MCF 10A (cell line): Measurements from ENCODE around the gene GCSAML. TPM values are rescaled to one million over a fixed set of nuclear protein-coding genes. Genes with fewer than 3 reads are reported as not detected.

ENCODE experiments used
- BruUV-seq: library from RNA; stranded (reverse); fragments of 400-500 nt; replicated peaks from 2 replicates; lab custom pipeline; 2021; lab: Mats Ljungman, UMichigan
- CTCF ChIA-PET: fragments of 300-600 bp; sonication (Branson Sonifier 250); formaldehyde crosslinking; extraction: SDS; loops from one replicate; lab custom pipeline; 2021; ENCODE audit warnings: antibody characterized with exemption, inconsistent platforms; lab: Yijun Ruan, JAX
- POLR2A ChIA-PET: fragments of 300-600, 350-650 bp; sonication (Branson Sonifier 250); formaldehyde crosslinking; extraction: SDS; loops from one replicate; lab custom pipeline; 2020; ENCODE audit warnings: antibody characterized with exemption, inconsistent platforms; lab: Yijun Ruan, JAX
- DNase-seq: peaks from one replicate; pipeline ENCODE4 v3.0.0-alpha.2; 2018; ENCODE audit not compliant: unreplicated experiment
- H3K27ac Mint-ChIP-seq: one replicate; pipeline ENCODE4 v1.8.0; 2022; ENCODE audit warnings: mild to moderate bottlenecking, low read depth, mixed read lengths; ENCODE audit not compliant: unreplicated experiment
- H3K27me3 Mint-ChIP-seq: one replicate; pipeline ENCODE4 v1.8.0; 2022; ENCODE audit warnings: mixed read lengths; ENCODE audit not compliant: insufficient read depth, unreplicated experiment
- H3K36me3 Mint-ChIP-seq: one replicate; pipeline ENCODE4 v1.8.0; 2022; ENCODE audit warnings: mild to moderate bottlenecking, moderate library complexity, mixed read lengths; ENCODE audit not compliant: insufficient read depth, unreplicated experiment
- H3K4me1 Mint-ChIP-seq: one replicate; pipeline ENCODE4 v1.8.0; 2022; ENCODE audit warnings: mixed read lengths; ENCODE audit not compliant: insufficient read depth, unreplicated experiment
- H3K4me3 Mint-ChIP-seq: one replicate; pipeline ENCODE4 v1.8.0; 2022; ENCODE audit warnings: mild to moderate bottlenecking, moderate library complexity, mixed read lengths; ENCODE audit not compliant: unreplicated experiment
- H3K9me3 Mint-ChIP-seq: one replicate; pipeline ENCODE4 v1.8.0; 2022; ENCODE audit warnings: mixed read lengths; ENCODE audit not compliant: unreplicated experiment
- intact Hi-C: fragments of 100-400 bp; cut with micrococcal nuclease; formaldehyde crosslinking; loops from 2 replicates; pipeline ENCODE4 v1.14.1; 2022
- total RNA-seq: library from RNA; stranded (reverse); gene quantifications from 2 replicates; pipeline ENCODE4 v1.2.3, GENCODE V29; 2022
- TF ChIP-seq, protein P1 (sequence below): fragments of 200-600 bp; IDR thresholded peaks from one replicate; pipeline ENCODE4 v1.8.0; 2022; ENCODE audit warnings: antibody characterized with exemption, mild to moderate bottlenecking; ENCODE audit not compliant: unreplicated experiment

Gene GCSAML
- total RNA-seq, 1 experiment from 2014 or later: not detected

DNA sequence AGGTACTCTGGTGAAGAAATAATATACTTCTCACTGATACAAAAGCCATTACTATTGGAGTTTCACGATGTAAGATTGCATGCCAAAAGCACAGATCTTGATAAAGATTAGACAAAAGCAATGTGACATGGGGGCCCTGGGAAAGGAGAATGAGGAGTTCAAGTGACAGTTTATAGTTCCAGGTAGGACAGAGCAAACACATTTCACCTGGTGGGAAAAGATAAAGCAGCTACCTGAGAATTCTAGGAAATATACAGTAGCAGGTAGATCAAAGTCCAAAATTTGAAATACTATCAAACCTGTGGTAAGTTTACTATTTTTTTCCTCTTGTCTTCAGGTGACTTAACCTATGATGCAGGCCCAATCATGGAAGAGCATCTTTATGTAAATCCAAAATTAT is 64.5 kb downstream of the GCSAML start:
- no TSS peak for BruUV-seq
- Mint-ChIP-seq H3K9me3 (peaks cover 19% of the 10 kb centered on the region), H3K27me3 (no peaks in the 10 kb centered on the region), H3K36me3 (no peaks in the 10 kb centered on the region), H3K27ac (no peak overlapping the region), H3K4me3 (no peak overlapping the region), H3K4me1 (peaks cover 10% of the 10 kb centered on the region)
- intact Hi-C loops: no loop called here
- TF ChIP-seq, protein P1, sequence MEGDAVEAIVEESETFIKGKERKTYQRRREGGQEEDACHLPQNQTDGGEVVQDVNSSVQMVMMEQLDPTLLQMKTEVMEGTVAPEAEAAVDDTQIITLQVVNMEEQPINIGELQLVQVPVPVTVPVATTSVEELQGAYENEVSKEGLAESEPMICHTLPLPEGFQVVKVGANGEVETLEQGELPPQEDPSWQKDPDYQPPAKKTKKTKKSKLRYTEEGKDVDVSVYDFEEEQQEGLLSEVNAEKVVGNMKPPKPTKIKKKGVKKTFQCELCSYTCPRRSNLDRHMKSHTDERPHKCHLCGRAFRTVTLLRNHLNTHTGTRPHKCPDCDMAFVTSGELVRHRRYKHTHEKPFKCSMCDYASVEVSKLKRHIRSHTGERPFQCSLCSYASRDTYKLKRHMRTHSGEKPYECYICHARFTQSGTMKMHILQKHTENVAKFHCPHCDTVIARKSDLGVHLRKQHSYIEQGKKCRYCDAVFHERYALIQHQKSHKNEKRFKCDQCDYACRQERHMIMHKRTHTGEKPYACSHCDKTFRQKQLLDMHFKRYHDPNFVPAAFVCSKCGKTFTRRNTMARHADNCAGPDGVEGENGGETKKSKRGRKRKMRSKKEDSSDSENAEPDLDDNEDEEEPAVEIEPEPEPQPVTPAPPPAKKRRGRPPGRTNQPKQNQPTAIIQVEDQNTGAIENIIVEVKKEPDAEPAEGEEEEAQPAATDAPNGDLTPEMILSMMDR: no peak
- DNase-seq: no peak
- POLR2A ChIA-PET: no interaction called here
- CTCF ChIA-PET: no interaction called here

DNA sequence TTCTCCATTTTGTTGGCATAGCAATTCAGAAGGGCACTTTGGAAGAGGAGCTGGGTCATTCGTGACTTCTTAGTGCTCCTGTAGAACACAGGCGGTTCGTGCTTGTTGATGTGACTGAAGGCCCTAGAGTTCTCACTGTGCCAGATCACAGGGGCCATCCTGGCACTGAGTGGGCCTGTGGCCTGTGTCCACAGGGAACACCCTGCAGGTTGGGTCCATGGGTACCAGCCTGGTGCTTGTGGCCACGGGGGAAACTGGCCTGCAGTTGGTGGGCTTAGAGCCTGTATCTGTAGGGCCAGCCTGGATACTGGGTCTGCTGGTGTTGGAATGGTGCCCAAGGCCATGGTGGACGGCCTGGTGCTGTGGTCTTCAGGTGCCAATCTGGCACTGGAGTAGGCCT is 65.7 kb downstream of the GCSAML start:
- ChIA-PET POLR2A (no interaction called here), CTCF (interaction anchor here (0.6 kb wide), 1 partner anchor 1259 kb away, joined by 3 read pairs; no protein-coding TSS in a partner anchor)
- Mint-ChIP-seq H3K36me3 (no peaks in the 10 kb centered on the region), H3K4me3 (no peak overlapping the region), H3K9me3 (peaks cover 13% of the 10 kb centered on the region), H3K27ac (no peak overlapping the region), H3K27me3 (no peaks in the 10 kb centered on the region), H3K4me1 (peaks cover 10% of the 10 kb centered on the region)
- DNase-seq: no peak
- BruUV-seq: no TSS peak
- TF ChIP-seq, protein P1: no peak
- intact Hi-C loops: no loop called here

Other genes with a start within 250 kb of the GCSAML start
- gene ZNF496, start 217.3 kb upstream of the GCSAML start, total RNA-seq: 58.0 and 67.2 TPM in 2 replicates
- gene NLRP3, start 133.0 kb upstream of the GCSAML start, total RNA-seq: 0.16 and 0.42 TPM in 2 replicates
- gene OR2B11, start 91.0 kb upstream of the GCSAML start, total RNA-seq: not detected in 2 replicates
- not detected in 2 replicates for gene OR2C3, start 12.7 kb upstream of the GCSAML start, total RNA-seq
- not detected in 2 replicates for gene OR2G2, start 39.2 kb downstream of the GCSAML start, total RNA-seq
- not detected in 2 replicates for gene OR2G3, start 56.5 kb downstream of the GCSAML start, total RNA-seq
- gene OR13G1, start 130.6 kb downstream of the GCSAML start, total RNA-seq: not detected in 2 replicates
- not detected in 2 replicates for gene OR6F1, start 167.5 kb downstream of the GCSAML start, total RNA-seq
- gene OR14K1, start 189.5 kb downstream of the GCSAML start, total RNA-seq: not detected in 2 replicates
- gene OR14A2, start 199.0 kb downstream of the GCSAML start, total RNA-seq: not detected in 2 replicates
- gene OR1C1, start 211.4 kb downstream of the GCSAML start, total RNA-seq: not detected in 2 replicates